Activated T-helper 1 cell treated with Interleukin-2 at 50 U/mL for 16 hours (primary cell): ENCODE data around the gene RELT.

ENCODE experiments used
- DNase-seq: peaks from one replicate; pipeline ENCODE4 v3.0.0-alpha.2; 2020; ENCODE audit warnings: low read depth

RELT gene

DNA sequence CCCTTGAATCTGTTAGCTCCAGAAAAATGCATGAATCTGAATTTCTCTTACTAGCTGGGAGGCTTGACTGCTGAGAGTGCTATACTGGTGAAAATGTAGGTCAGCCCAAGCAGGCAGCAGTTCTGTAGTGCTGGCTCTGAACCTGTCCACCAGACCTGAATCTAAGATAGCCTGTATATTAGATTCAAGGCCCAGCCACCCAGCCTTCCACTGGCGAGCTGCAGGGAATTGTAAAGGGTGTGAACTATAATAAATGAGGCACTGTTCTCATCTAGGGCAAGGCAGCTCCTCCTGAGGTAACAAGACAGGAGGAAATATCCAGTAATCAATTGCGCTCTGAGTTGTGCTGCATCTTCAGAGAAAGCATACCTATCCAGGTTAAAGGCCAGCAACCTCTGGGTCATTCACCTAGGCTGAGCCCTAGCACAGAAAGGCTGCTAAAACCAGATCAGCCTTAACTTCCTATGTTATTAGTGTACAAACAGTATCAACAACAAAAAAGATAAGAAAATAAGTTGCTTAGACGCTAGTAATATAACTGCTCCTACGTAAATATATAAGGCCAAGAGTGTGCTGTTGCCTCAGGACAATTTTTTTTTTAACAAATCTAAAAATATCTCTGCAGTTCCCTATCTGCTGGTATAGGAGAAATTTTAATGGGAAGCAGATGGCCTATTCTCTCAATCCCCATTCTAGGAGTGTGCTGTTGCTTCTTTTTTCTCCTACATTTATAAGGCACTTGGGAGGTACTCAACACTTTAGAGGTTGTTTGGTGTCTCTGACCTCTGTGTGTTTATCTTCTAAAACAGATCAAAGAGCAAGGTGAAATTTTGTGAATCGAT lies 63.0 kb downstream of the RELT start:
- DNase-seq = no peak

DNA sequence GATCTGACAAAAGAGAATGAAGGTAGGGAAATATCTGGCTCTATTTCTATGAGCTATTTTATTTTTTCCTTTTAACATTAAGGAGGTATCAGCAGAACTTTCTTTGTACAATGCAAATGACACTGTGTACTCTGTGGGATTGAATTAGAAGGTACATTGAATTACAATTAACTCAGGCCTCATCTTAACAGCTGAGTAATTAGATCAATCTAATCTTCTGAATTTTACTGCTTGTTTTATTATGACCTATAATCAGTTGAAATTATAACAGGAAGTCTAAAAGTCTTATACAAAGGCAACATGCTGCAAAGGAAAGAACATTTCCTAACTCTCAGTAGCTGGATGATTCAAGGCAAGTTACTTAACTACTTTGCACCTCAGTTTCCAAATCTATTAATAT lies 69.8 kb downstream of the RELT start:
- DNase-seq = no peak

DNA sequence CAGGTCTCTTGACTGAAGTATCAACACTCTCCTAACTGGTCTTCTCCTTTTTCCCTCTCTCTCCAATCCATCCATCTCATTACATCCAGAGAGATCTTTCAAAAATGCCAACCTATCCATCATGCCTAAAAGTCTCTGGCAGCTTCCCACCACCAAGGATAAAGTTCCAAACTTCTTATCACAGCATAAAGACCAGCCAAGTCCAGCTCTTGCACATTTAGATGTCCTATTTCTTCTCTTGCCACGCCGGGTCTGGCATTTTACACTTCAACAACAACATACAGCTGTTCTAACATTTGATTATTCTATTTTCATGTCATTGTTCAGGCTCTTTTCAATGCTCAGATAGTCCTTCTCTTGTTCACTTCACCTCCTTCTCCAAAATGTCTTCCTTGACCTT lies 70.6 kb downstream of the RELT start:
- DNase-seq = no peak
